Stimulated activated CD4-positive, alpha-beta T cell treated with anti-CD3 and anti-CD28 coated beads, Interleukin-15, amount 100 ng/mL, for 24 hours (primary cell): ENCODE data around the gene SLC2A9.

Experiments used
- DNase-seq: peaks from one replicate; pipeline ENCODE4 v3.0.0-alpha.2; 2020

Gene SLC2A9

DNA sequence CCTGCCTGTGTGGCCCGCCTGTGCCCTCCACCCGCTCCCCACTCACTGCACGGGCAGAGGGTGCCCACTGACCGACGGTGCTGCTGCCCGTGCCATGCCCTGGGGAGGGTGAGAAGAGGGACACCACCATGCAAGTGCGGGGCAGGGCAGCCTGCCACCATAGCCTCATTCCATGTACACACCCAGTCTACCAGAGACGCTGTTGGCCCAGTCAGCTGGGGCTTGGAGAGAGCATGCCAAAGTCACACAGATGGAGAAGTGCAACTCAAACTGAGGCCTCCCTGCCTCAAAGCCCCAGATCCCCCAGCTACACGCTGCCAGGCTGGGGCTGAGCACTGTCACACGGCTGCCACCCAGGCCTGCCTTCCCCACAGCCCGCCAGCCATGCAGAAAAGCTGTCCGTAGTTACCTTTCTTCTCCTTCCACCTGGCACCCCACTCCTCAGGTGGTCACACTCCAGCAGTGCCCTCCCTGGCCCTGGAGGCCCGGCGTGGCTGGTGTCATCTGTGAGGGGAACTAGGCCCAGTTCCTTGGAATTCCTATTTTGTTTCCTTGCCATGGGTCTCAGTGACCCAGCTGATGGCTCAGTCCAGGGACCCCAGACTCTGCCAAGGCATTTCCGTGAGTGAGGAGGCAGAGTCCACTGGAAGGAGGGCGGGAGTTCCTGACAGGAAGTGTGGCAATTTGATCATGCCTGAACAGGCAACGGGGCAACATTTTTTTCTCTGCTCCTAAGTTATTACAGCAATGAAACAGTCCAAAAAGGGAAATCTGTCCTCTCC, at the start of gene SLC2A9:
TSS of gene SLC2A9 (minus strand) at position 627 of the 782 bp plus-strand sequence. CDS start at position 559, 68 bp downstream.
- DNase-seq = no peak

DNA sequence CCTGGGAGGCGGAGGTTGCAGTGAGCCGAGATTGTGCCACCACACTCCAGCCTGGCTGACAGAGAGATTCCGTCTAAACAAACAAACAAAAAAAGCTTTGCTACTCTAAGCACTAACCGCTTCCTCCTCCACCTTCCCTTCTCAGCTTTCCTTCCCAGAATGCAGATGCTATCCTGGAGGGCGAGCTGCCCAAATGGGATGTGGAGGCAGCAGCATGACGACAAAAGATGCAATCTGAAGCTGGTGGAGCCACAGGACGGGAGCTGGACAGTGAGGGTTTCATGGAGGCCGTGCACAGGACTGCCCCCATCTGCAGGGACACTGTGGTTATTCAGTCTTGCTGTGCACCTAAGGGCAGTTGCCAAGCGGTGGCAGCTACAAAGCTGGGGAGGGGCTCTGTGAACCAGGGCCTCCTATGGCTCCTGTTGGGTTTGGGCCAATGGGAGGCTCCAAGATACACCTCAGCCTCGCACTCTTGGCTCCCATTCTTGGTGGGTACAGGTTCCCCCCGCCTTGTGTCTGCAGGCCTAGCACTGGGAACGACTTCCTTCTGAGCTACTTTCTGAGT, 47.9 kb upstream of the SLC2A9 start:
- no peak for DNase-seq

DNA sequence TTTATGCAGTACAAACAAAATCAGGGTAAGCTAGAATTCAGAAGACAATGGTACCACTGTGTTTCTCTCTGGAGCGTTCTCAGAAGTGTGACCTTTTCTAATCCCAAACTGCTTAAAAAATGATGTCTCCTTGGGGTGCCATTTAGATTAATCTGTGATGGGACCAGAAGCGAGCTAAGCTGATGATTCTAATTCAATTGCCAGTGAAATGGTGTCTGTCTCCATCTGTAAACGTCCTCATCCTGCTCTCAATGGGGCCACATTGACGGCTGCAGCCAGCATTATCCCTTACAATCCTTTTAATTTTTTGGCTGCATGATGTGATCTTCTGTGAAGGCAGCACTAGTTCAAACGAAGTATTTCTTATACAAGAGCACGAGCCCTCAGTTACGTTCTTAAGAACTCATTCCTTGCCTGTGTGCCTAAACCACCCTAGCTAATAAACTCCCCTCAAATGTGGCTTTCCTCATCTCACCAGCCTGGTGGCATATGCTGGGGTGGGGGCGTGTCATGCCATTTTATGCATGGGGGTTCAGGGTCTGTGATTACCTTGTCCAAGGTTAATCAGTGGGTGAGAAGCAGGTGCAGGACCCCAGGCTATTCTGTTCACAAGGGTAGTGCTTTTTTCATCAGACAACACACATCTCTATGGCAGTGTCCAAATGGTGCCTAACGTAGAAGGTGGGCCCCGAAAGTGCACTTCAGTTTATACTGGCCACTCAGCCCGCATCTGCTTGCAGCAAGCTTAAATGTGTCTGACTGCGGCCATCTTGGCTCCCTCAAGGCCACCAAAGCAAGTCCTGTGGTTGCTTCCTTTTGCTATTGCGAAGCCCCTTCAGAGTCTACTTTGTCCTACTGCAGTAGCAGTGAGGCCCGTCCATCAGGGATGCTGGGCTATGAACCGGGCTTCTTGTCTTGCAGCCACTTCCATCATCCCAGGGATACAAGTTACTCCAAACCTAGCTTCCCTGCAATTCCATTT, 45.7 kb upstream of the SLC2A9 start:
- DNase-seq = no peak

GRCh38 chr4:10066206-10066605, 44.9 kb upstream of the SLC2A9 start:
- no peak for DNase-seq

DNA sequence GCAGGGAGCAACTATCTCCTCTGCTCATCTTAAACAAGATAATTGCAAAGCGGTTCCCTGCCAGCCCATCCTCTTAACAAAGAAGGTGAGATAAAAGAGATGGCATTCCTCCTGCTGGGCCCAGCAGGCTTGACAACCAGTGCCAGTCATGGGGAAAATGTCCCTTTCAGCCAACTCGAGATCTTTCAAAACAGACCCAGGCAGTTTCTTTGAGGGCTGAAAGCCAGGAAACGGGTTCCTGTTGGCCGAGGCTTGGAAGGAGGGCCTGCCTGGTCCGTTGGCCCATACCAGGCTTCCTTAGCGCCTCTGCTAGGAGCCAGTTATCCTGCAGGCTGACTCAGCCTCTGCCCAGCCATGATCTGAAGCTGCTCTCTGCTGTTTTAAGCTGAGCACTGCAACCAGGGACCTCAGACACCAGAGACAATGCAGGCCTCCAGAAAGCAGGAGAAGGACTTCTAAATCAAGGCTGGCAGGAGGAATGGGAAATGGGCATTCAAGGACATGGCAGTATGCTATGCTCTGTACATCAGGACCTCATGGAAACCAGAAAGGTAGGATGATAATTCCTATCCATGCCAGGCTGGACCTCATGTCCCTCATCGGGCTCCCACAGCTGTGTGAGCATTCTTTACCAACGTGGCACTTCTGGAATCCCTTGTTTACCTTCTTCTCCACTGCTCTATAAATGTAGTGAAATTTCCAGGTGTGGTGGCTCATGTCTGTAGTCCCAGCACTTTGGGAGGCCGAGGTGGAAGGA, 42.4 kb upstream of the SLC2A9 start:
- DNase-seq = no peak

- no peak for DNase-seq
Observed at GRCh38 chr4:10061650-10062415, 40.5 kb upstream of the SLC2A9 start.

DNA sequence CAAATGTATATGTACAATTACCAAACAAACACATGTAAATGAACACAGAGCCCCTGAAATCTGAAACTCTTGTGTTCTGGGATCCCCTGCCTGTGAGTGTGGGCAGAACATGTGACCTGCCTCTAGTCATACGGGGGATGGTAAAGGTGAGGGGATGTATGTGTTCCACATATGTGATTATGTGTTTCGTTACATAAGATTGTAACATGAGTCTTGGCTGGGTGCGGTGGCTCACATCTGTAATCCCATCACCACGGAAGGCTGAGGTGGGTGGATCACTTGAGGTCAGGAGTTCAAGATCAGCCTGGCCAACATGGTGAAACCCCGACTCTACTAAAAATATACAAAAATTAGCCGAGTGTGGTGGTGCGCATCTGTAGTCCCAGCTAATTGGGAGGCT, 37.1 kb upstream of the SLC2A9 start:
- no peak for DNase-seq

GRCh38 chr4:10057023-10057395, 35.7 kb upstream of the SLC2A9 start:
- no peak for DNase-seq

DNA sequence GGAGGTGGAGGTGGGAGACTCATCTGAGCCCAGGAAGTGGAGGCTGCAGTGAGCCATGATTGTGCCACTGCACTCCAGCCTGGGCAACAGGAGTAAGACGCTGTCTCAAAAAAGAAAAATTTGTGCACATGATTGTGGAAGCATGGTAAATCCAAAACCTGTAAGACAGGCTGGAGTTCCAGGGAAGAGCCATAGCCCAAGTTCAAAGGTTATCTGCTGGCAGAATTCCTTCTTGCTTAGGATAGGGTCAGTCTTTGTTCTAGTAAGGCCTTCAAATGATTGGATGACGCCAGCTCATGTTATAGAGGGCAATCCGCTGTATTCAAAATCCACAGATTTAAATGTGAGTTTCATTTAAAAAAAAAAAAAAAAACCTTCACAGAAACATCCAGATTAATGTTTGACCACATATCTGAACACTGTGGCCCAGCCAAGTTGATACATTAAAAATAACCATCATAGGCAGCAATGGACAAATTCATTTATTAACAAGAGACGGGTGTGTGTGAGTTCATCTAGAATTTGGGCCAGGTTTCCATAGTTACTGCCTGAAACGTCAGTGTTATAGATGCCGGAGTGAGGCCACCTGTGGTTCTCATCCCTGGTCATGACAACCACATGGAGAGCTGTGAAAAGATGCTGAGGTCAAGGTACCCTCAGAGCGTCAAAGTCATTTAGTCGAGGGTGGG, 35.2 kb upstream of the SLC2A9 start:
- no peak for DNase-seq

GRCh38 chr4:10055871-10056270, 34.6 kb upstream of the SLC2A9 start:
- DNase-seq = no peak

DNA sequence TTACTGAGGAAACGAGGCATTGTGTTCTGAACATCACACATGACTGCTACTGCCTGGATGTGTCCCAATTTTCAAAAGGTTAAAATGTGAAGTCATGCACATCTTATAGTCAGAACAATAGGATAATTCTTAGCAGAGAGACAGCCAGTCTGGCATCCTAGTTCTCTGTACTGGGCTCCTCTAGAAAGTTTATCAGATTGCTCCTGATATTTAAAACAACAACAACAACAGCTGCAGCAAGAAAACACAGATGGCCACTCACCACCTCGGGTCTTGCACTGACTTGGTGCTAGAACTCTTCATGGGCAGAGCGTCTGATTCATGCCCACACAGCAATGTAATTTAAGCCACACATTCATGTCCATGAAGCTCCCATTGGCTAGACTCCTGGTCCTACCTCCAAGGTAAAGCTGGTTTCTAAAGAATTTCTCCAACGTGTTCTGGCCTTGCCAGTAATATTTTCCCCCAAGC, 33.3 kb upstream of the SLC2A9 start:
- no peak for DNase-seq

- no peak for DNase-seq
Observed at GRCh38 chr4:10053635-10054453, 32.5 kb upstream of the SLC2A9 start.

- no peak for DNase-seq
Observed at GRCh38 chr4:10051517-10052135, 30.3 kb upstream of the SLC2A9 start.

- no peak for DNase-seq
Observed at GRCh38 chr4:10050721-10051120, 29.4 kb upstream of the SLC2A9 start.

DNA sequence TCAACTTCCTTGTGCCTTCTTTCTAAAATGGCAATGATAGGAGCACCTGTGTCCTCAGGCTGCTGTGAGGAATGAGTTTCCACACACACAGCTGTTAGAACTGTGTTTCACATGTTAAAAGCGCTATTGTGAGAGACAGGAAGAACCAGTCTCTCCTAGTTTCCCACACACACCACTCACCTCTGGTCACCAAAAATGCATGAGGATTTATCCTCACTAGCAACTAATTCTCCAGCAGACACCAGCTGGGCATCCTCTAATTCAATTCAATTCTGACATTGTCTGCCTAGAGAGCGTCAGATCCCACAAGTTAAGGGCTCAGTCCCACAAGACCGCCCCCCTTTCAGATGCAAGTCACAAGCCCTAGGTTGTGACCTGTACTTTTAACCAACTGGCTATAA, 29.0 kb upstream of the SLC2A9 start:
- no peak for DNase-seq

- DNase-seq = no peak
Observed at GRCh38 chr4:10048941-10049697, 27.8 kb upstream of the SLC2A9 start.

GRCh38 chr4:10047967-10048366, 26.7 kb upstream of the SLC2A9 start:
- no peak for DNase-seq

DNA sequence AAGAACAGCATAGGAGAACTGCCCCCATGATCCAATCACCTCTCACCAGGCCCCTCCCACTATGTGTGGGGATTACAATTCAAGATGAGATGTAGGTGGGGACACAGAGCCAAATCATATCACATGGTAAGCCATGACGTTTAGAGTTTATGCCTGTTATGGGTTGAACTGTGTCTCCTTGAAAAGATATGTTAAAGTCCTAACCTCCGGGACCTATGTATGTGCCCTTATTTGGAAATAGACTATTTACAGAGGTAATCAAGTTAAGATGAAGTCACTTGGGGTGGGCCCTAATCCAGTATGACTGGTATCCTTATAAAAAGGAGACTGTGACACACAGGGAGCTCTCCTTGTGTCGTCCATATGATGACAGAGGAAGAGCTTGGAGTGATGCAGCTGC, 25.2 kb upstream of the SLC2A9 start:
- no peak for DNase-seq

DNA sequence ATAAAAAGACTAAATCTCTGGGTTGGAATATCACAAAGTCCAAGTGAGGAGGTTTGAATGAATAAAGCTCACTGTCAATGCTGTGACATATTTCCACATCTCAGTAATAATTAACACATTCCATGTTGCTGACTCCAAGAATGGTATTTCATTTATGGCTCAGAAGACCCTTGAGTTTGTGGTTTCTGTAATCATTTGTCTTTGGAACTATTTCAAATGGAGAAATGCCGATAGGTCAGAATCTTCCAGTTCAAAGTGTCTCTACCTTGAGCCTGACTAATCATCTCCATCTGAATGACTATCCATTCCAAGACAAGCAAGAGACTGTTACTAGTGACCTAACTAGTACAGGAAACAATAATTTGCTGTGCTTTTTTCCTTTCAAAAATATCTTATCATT, 24.2 kb upstream of the SLC2A9 start:
- DNase-seq = no peak
